ENCODE measurements around the gene USP4. TPM values are rescaled to one million over a fixed set of nuclear protein-coding genes. Genes with fewer than 3 reads are reported as not detected.
A peak's percentile ranks its signal among the peaks of the same experiment; 100 is the strongest.

USP4 gene
- total and polyA plus RNA-seq, 2 donors (not counting 1 experiment from before 2014, with no cell fraction given), result 60.3 to 116 TPM

GRCh38 chr3:49327485-49327884 is 12.4 kb downstream of the USP4 start:
- Histone ChIP-seq H4K20me1 (ENCODE audit: control insufficient read depth, insufficient read depth, low read length, poor library complexity, severe bottlenecking) (peaks cover 36% of the 10 kb centered on the region), H3K9ac (ENCODE audit: low read length) (no peak overlapping the region), H3K27me3 (replicated peaks in 1 of 4; ENCODE audit: control extremely low read depth in 1 of 4, control insufficient read depth in 3 of 4, insufficient read depth in 4 of 4, low read length in 3 of 4) (no peaks in the 10 kb centered on the region), H3K4me3 (ENCODE audit: control extremely low read depth in 1 of 5, extremely low read depth in 1 of 5, insufficient read depth in 1 of 5, low read depth in 2 of 5, low read length in 4 of 5) (no peak overlapping the region), H3K79me2 (ENCODE audit: control insufficient read depth, insufficient read depth, low read length) (peaks cover 87% of the 10 kb centered on the region), H3K9me3 (ENCODE audit: control extremely low read depth in 1 of 3, control insufficient read depth in 2 of 3, insufficient read depth in 1 of 3, low read length in 2 of 3) (no peaks in the 10 kb centered on the region), H3K27ac (ENCODE audit: low read length in 2 of 2) (no peak overlapping the region), H2AFZ (ENCODE audit: insufficient read depth, low read depth, low read length, poor library complexity, severe bottlenecking) (no peak overlapping the region), H3K4me1 (ENCODE audit: control insufficient read depth in 2 of 2, insufficient read depth in 2 of 2, low read length in 2 of 2) (no peaks in the 10 kb centered on the region), H3K36me3 (replicated peaks in 1 of 2; ENCODE audit: control extremely low read depth in 1 of 2, control insufficient read depth in 1 of 2, extremely low read depth in 1 of 2, insufficient read depth in 2 of 2, low read length in 1 of 2) (peaks cover 26 to 76% of the 10 kb centered on the region in 2 experiments), H3K4me2 (replicated peaks; ENCODE audit: low read depth, low read length, poor library complexity, severe bottlenecking) (no peak overlapping the region)
- POLR2A ChIA-PET, result no interaction called here
- no peaks in the 10 kb centered on the region for H3K27me3 Mint-ChIP-seq
- intact Hi-C loops (cut with micrococcal nuclease), result loop anchor here (1.0 kb wide), 1 partner anchor 122 kb away; no protein-coding TSS in a partner anchor
- H3K4me3 Mint-ChIP-seq, result no peak overlapping the region
- WGBS (ENCODE audit: insufficient coverage), result 92% methylated on average over 5 of the region's 7 CpGs
- no peak overlapping the region for H3K27ac Mint-ChIP-seq
- no peak for DNase-seq
- no peaks in the 10 kb centered on the region for H3K4me1 Mint-ChIP-seq
- CTCF ChIA-PET, result interaction anchor here (1.0 to 2.6 kb wide), 2 partner anchors 25 to 122 kb away, joined by 4 to 14 read pairs; no protein-coding TSS in a partner anchor
- TF ChIP-seq, protein P1, sequence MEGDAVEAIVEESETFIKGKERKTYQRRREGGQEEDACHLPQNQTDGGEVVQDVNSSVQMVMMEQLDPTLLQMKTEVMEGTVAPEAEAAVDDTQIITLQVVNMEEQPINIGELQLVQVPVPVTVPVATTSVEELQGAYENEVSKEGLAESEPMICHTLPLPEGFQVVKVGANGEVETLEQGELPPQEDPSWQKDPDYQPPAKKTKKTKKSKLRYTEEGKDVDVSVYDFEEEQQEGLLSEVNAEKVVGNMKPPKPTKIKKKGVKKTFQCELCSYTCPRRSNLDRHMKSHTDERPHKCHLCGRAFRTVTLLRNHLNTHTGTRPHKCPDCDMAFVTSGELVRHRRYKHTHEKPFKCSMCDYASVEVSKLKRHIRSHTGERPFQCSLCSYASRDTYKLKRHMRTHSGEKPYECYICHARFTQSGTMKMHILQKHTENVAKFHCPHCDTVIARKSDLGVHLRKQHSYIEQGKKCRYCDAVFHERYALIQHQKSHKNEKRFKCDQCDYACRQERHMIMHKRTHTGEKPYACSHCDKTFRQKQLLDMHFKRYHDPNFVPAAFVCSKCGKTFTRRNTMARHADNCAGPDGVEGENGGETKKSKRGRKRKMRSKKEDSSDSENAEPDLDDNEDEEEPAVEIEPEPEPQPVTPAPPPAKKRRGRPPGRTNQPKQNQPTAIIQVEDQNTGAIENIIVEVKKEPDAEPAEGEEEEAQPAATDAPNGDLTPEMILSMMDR (IDR thresholded peaks at IDR 0.05), result peak; percentile 42
- TF ChIP-seq EZH2 (IDR thresholded peaks at IDR 0.05; ENCODE audit: borderline replicate concordance, insufficient read depth, low read depth, low read length, poor library complexity, severe bottlenecking), result no peak
- H3K9me3 Mint-ChIP-seq (ENCODE audit: insufficient read depth), result no peaks in the 10 kb centered on the region
- no peak for ATAC-seq (ENCODE audit: low read depth)

GRCh38 chr3:49324768-49325167 is 15.1 kb downstream of the USP4 start:
- ChIA-PET CTCF (interaction anchor here (2.6 kb wide), 1 partner anchor 124 kb away, joined by 14 read pairs; no protein-coding TSS in a partner anchor), POLR2A (no interaction called here)
- Mint-ChIP-seq H3K4me1 (no peaks in the 10 kb centered on the region), H3K27me3 (no peaks in the 10 kb centered on the region), H3K9me3 (ENCODE audit: insufficient read depth) (no peaks in the 10 kb centered on the region), H3K27ac (no peak overlapping the region), H3K4me3 (no peak overlapping the region)
- no peak overlapping the region for H2AFZ ChIP-seq (ENCODE audit: insufficient read depth, low read depth, low read length, poor library complexity, severe bottlenecking)
- DNase-seq, result no peak
- no peak overlapping the region for H3K9ac ChIP-seq (ENCODE audit: low read length)
- no peak overlapping the region for H3K27ac ChIP-seq (ENCODE audit: low read length in 2 of 2)
- no peak for ATAC-seq (ENCODE audit: low read depth)
- no peaks in the 10 kb centered on the region for H3K27me3 ChIP-seq (replicated peaks in 1 of 4; ENCODE audit: control extremely low read depth in 1 of 4, control insufficient read depth in 3 of 4, insufficient read depth in 4 of 4, low read length in 3 of 4)
- H3K4me1 ChIP-seq (ENCODE audit: control insufficient read depth in 2 of 2, insufficient read depth in 2 of 2, low read length in 2 of 2), result no peaks in the 10 kb centered on the region
- peaks cover 76% of the 10 kb centered on the region for H3K79me2 ChIP-seq (ENCODE audit: control insufficient read depth, insufficient read depth, low read length)
- peaks cover 41% of the 10 kb centered on the region for H4K20me1 ChIP-seq (ENCODE audit: control insufficient read depth, insufficient read depth, low read length, poor library complexity, severe bottlenecking)
- no peaks in the 10 kb centered on the region for H3K9me3 ChIP-seq (ENCODE audit: control extremely low read depth in 1 of 3, control insufficient read depth in 2 of 3, insufficient read depth in 1 of 3, low read length in 2 of 3)
- no peak for TF ChIP-seq EZH2 (IDR thresholded peaks at IDR 0.05; ENCODE audit: borderline replicate concordance, insufficient read depth, low read depth, low read length, poor library complexity, severe bottlenecking)
- TF ChIP-seq, protein P1 (IDR thresholded peaks at IDR 0.05), result no peak
- no peak overlapping the region for H3K4me3 ChIP-seq (ENCODE audit: control extremely low read depth in 1 of 5, extremely low read depth in 1 of 5, insufficient read depth in 1 of 5, low read depth in 2 of 5, low read length in 4 of 5)
- H3K36me3 ChIP-seq (replicated peaks in 1 of 2; ENCODE audit: control extremely low read depth in 1 of 2, control insufficient read depth in 1 of 2, extremely low read depth in 1 of 2, insufficient read depth in 2 of 2, low read length in 1 of 2), result peaks cover 26 to 91% of the 10 kb centered on the region in 2 experiments
- 99% methylated on average over 7 of the region's 7 CpGs for WGBS (ENCODE audit: insufficient coverage)
- intact Hi-C loops (cut with micrococcal nuclease), result no loop called here
- no peak overlapping the region for H3K4me2 ChIP-seq (replicated peaks; ENCODE audit: low read depth, low read length, poor library complexity, severe bottlenecking)
